Endothelial cell (in vitro differentiated cells): ENCODE results near the gene SLC2A2. TPM values are rescaled to one million over a fixed set of nuclear protein-coding genes. Genes with fewer than 3 reads are reported as not detected.

Source experiments
- DNase-seq: peaks from one replicate; pipeline ENCODE4 v3.0.0; 2021; ENCODE audit warnings: low spot score
- H3K27ac Mint-ChIP-seq: one replicate; pipeline ENCODE4 v1.8.0; 2021; ENCODE audit warnings: mixed read lengths, inconsistent platforms; ENCODE audit not compliant: unreplicated experiment
- H3K27me3 Mint-ChIP-seq: one replicate; pipeline ENCODE4 v1.8.0; 2021; ENCODE audit warnings: mild to moderate bottlenecking, moderate library complexity, mixed read lengths, inconsistent platforms; ENCODE audit not compliant: unreplicated experiment
- H3K36me3 Mint-ChIP-seq: one replicate; pipeline ENCODE4 v1.8.0; 2021; ENCODE audit warnings: mild to moderate bottlenecking, low read depth, mixed read lengths, inconsistent platforms; ENCODE audit not compliant: unreplicated experiment
- H3K4me1 Mint-ChIP-seq: one replicate; pipeline ENCODE4 v1.8.0; 2021; ENCODE audit warnings: mild to moderate bottlenecking, mixed read lengths, inconsistent platforms; ENCODE audit not compliant: unreplicated experiment
- H3K4me3 Mint-ChIP-seq: one replicate; pipeline ENCODE4 v1.8.0; 2021; ENCODE audit warnings: mild to moderate bottlenecking, mixed read lengths, inconsistent platforms; ENCODE audit not compliant: unreplicated experiment
- H3K9me3 Mint-ChIP-seq: one replicate; pipeline ENCODE4 v1.8.0; 2021; ENCODE audit warnings: mixed read lengths, inconsistent platforms; ENCODE audit not compliant: unreplicated experiment
- total RNA-seq: library from RNA; stranded (reverse); fragmentation: NEBNext Ultra II Directional; extraction: Animal tissue kit (Norgen Biotek cat#: 25700); gene quantifications from one replicate; pipeline ENCODE4 v1.2.1, GENCODE V29; 2021; ENCODE audit not compliant: unreplicated experiment
- TF ChIP-seq, protein P1 (sequence below): fragments of 200-600 bp; sonication (generic); IDR thresholded peaks from one replicate; pipeline ENCODE4 v1.5.0; 2021; ENCODE audit warnings: antibody characterized with exemption; ENCODE audit not compliant: unreplicated experiment

Gene SLC2A2
- total RNA-seq, 1 donor from 2014 or later = not detected

DNA sequence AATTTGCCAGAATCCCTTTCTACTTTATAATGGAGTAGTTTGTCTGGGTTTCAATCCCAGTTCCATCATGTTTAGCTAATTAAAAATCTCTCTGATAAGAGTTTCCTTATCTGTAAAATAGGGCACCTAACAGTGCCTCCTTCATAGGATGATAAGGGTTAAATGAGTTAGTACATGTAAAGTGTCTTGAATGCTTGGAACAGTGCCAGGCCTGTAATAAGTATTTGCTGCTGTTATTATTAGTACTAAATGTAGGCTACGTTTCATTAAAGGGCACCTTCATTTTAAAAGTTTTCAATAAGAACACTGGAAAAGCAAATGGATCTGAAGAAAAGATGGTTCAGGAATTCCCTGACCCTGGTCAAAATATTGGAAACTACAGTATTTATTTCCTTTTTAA lies 11.8 kb upstream of the SLC2A2 start:
- Mint-ChIP-seq H3K36me3 (no peaks in the 10 kb centered on the region), H3K4me1 (peaks cover 9% of the 10 kb centered on the region), H3K9me3 (no peaks in the 10 kb centered on the region), H3K4me3 (no peak overlapping the region), H3K27ac (no peak overlapping the region), H3K27me3 (no peaks in the 10 kb centered on the region)
- TF ChIP-seq, protein P1, sequence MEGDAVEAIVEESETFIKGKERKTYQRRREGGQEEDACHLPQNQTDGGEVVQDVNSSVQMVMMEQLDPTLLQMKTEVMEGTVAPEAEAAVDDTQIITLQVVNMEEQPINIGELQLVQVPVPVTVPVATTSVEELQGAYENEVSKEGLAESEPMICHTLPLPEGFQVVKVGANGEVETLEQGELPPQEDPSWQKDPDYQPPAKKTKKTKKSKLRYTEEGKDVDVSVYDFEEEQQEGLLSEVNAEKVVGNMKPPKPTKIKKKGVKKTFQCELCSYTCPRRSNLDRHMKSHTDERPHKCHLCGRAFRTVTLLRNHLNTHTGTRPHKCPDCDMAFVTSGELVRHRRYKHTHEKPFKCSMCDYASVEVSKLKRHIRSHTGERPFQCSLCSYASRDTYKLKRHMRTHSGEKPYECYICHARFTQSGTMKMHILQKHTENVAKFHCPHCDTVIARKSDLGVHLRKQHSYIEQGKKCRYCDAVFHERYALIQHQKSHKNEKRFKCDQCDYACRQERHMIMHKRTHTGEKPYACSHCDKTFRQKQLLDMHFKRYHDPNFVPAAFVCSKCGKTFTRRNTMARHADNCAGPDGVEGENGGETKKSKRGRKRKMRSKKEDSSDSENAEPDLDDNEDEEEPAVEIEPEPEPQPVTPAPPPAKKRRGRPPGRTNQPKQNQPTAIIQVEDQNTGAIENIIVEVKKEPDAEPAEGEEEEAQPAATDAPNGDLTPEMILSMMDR = no peak
- no peak for DNase-seq

DNA sequence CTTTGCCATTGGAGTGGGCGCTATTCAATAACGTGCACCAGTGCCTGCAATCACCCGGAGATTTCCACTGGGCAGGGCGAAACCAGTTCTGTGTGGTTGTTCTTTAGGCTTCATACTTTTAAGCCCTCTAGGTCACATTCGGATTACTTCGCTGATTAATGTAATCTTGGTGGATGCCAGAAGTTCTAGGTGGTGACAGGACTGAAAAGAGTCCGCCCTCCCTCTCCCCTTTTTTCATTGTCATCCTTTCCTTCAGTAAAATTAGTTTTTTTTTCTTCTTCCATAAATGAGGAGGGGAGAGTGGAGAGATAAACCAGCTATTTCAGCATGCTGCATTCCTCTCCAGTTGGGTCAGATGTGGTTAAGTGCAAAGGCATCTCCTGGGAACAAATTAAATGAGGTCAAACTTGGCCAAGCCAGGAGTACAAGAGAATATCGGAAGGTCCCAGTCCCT lies 2.3 kb upstream of the SLC2A2 start:
- peaks cover 1% of the 10 kb centered on the region for H3K27me3 Mint-ChIP-seq
- TF ChIP-seq, protein P1 = no peak
- H3K4me3 Mint-ChIP-seq = no peak overlapping the region
- H3K9me3 Mint-ChIP-seq = no peaks in the 10 kb centered on the region
- DNase-seq = no peak
- H3K27ac Mint-ChIP-seq = no peak overlapping the region
- no peaks in the 10 kb centered on the region for H3K36me3 Mint-ChIP-seq
- peaks cover 7% of the 10 kb centered on the region for H3K4me1 Mint-ChIP-seq

DNA sequence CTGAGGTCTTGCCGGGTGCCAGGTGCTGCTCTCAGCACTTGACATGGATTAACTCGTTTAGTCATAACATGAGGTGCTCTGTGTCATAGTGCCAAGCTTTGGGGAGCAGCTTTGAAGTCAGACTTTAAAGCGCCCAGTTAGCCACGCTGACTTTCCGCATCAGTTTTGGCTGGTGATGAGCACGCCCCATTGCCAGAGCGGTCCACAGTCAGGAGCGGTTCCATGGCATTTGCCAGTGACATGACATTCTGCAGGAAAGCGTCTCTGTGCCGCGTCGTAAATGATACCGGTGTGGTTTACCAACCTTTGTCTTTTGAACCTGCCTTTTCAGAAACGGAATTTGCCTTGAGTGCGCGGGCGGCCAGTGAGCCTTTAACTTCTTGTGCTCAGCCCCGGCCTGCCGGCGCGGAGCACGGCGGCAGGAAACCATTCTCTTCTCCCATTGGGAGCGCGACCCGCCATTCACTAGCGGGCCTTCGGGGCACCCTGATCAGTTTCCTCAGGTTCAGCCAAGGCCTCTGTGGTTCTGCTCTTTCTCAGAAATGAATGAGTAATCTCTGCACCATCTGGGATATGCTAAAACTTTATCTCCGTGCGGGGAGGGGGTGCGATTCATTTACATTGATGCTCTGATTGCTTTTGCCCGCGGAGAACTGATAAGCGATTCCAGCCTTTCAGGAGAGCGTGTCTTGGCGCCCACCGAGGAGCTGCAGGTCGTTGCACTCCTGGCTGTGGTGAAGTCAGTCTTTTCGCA lies 1.7 kb upstream of the SLC2A2 start:
- Mint-ChIP-seq H3K27me3 (peaks cover 1% of the 10 kb centered on the region), H3K4me3 (no peak overlapping the region), H3K27ac (no peak overlapping the region), H3K9me3 (no peaks in the 10 kb centered on the region), H3K36me3 (no peaks in the 10 kb centered on the region), H3K4me1 (peaks cover 2% of the 10 kb centered on the region)
- TF ChIP-seq, protein P1 = no peak
- peak; percentile 59 for DNase-seq

DNA sequence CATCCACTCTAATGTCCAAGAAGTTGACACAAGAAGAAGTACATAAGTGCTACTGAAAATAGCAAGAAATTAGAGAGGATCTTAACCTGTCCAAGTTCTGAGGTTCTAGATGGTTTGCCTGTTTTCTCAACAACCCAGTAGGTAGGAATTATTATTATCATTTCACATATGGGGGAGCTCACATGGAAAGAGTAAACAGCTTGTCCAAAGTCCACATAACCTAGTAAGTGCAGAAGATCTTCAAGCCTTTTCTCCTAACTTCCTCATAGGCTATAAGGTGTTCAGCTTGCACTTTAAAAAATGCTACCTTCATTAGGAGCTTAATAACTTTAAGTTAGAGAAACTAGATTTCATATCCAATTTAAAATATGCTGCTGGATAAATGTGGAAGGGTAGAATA lies 3.0 kb downstream of the SLC2A2 start:
- TF ChIP-seq, protein P1 = no peak
- H3K4me3 Mint-ChIP-seq = no peak overlapping the region
- H3K27me3 Mint-ChIP-seq = peaks cover 1% of the 10 kb centered on the region
- H3K27ac Mint-ChIP-seq = no peak overlapping the region
- no peaks in the 10 kb centered on the region for H3K36me3 Mint-ChIP-seq
- peaks cover 2% of the 10 kb centered on the region for H3K4me1 Mint-ChIP-seq
- DNase-seq = no peak
- H3K9me3 Mint-ChIP-seq = no peaks in the 10 kb centered on the region

DNA sequence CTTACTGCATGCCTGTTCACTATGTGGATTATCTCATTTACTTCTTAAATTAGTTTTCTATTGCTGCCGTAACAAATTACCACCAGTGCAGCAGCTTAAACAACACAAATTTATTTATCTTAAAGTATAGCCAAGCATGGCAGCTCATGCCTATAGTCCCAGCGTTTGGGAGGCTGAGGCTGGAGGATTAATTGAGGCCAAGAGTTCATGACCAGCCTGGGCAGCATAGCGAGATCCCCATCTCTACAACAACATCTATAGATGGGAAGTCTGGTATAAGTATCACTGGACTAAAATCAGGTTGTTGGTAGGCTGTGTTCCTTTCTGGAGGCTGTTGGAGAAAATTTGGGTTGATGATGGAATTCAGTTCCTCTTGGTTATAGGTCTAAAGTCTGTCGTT lies 5.1 kb downstream of the SLC2A2 start:
- Mint-ChIP-seq H3K27ac (no peak overlapping the region), H3K9me3 (no peaks in the 10 kb centered on the region), H3K27me3 (peaks cover 1% of the 10 kb centered on the region), H3K4me1 (no peaks in the 10 kb centered on the region), H3K36me3 (no peaks in the 10 kb centered on the region), H3K4me3 (no peak overlapping the region)
- TF ChIP-seq, protein P1 = no peak
- no peak for DNase-seq
